ENCODE results near the gene TPRX2. TPM values are rescaled to one million over a fixed set of nuclear protein-coding genes. Genes with fewer than 3 reads are reported as not detected.

The TPRX2 gene
- total and polyA plus RNA-seq, 2 of the 8 experiments (the other 6 are each of a cell fraction or from before 2014, with no cell fraction given) = not detected

- H3K9me3 ChIP-seq (ENCODE audit: insufficient read depth in 2 of 2, low read depth in 1 of 2, low read length in 1 of 2) = no peaks in the 10 kb centered on the region
- H2AK5ac ChIP-seq (ENCODE audit: low read depth, low read length) = 0 out of 2 replicates have a peak within 1 kb of the TSS, but pooled peaks have one; percentile 53
- H3K27ac ChIP-seq (ENCODE audit: low read depth, low read length) = no peak within 1 kb of the TSS
- H3K79me2 ChIP-seq (ENCODE audit: control insufficient read depth in 1 of 2, insufficient read depth in 2 of 2, low read length in 2 of 2) = no peaks in the 10 kb centered on the region; a peak in 1 of 4 replicates
- H2BK120ac ChIP-seq (replicated peaks; ENCODE audit: low read depth, low read length) = no peak within 1 kb of the TSS
- H2BK20ac ChIP-seq (ENCODE audit: low read length) = 0 out of 2 replicates have a peak within 1 kb of the TSS, but pooled peaks have one; percentile 34
- FAIRE-seq (no peak), DNase-seq (ENCODE audit: low read depth in 1 of 2, low spot score in 2 of 2) (no peak)
- H3K4me3 ChIP-seq (ENCODE audit: extremely low read depth in 1 of 4, insufficient read depth in 2 of 4, low read depth in 3 of 4, low read length in 4 of 4) = no peak within 1 kb of the TSS
- H3K4me2 ChIP-seq (ENCODE audit: insufficient read depth in 1 of 2, low read depth in 2 of 2, low read length in 2 of 2) = no peak within 1 kb of the TSS
- no peaks in the 10 kb centered on the region for H3K79me1 ChIP-seq (ENCODE audit: low read depth, low read length)
- no peaks in the 10 kb centered on the region for H4K20me1 ChIP-seq (replicated peaks in 1 of 2; ENCODE audit: control insufficient read depth in 1 of 2, insufficient read depth in 2 of 2, low read length in 2 of 2)
- H3K4ac ChIP-seq (replicated peaks; ENCODE audit: insufficient read length, low read depth, low read length) = no peak within 1 kb of the TSS
- H4K8ac ChIP-seq (ENCODE audit: extremely low read depth, insufficient read depth, low read length) = peak within 1 kb of the TSS; percentile 59; the same call in 1 of the 2 replicates
- no peak within 1 kb of the TSS for H3K14ac ChIP-seq (ENCODE audit: insufficient read length)
- 0 out of 2 replicates have a peak within 1 kb of the TSS, but pooled peaks have one; percentile 99 for H2BK15ac ChIP-seq (ENCODE audit: low read length)
- H3K23ac ChIP-seq (ENCODE audit: insufficient read length) = no peak within 1 kb of the TSS
- H4K5ac ChIP-seq (ENCODE audit: insufficient read length, low read depth, low read length) = no peak within 1 kb of the TSS
- no peaks in the 10 kb centered on the region for H3K36me3 ChIP-seq (ENCODE audit: control insufficient read depth in 2 of 4, insufficient read depth in 4 of 4, low read length in 3 of 4)
- H3K9ac ChIP-seq (replicated peaks in 1 of 4; ENCODE audit: extremely low read depth in 1 of 4, low read depth in 3 of 4, low read length in 3 of 4) = no peak within 1 kb of the TSS; a peak in 1 of 7 replicates
- H4K91ac ChIP-seq (replicated peaks; ENCODE audit: insufficient read length, low read length) = no peak within 1 kb of the TSS
- 81% methylated on average over 14 of the region's 15 CpGs; no CpG with 5 or more reads in 1 of the 2 experiments for WGBS, 2 experiments (ENCODE audit: extremely low coverage in 1 of 2, insufficient coverage in 1 of 2, insufficient read length in 1 of 2, insufficient replicate concordance in 2 of 2, low coverage in 1 of 2, low lambda C conversion rate in 2 of 2, missing lambda C conversion rate in 1 of 2)
- POLR2A ChIA-PET (ENCODE audit: partially characterized antibody) = interaction anchor here (0.7 kb wide), 1 partner anchor 43 kb away, joined by 3 read pairs; no protein-coding TSS in a partner anchor
- peaks cover 0 to 19% (median 11%) of the 10 kb centered on the region in 4 experiments; a peak in 6 of 7 replicates for H3K4me1 ChIP-seq (replicated peaks in 1 of 4; ENCODE audit: control insufficient read depth in 3 of 4, insufficient read depth in 4 of 4, low read length in 3 of 4)
- peak within 1 kb of the TSS; percentile 60; the same call in 1 of the 2 replicates for H3K18ac ChIP-seq (ENCODE audit: extremely low read depth, low read length)
- no peaks in the 10 kb centered on the region for H3K27me3 ChIP-seq (replicated peaks in 1 of 4; ENCODE audit: control insufficient read depth in 3 of 4, extremely low read depth in 1 of 4, insufficient read depth in 3 of 4, low read length in 3 of 4)
- TF ChIP-seq ZNF274 (IDR thresholded peaks at IDR 0.05; ENCODE audit: borderline replicate concordance, extremely low read depth, low read length) (no peak), SIRT6 (IDR thresholded peaks at IDR 0.05; ENCODE audit: low read length) (no peak), TAF1 (IDR thresholded peaks at IDR 0.05; ENCODE audit: low read depth, low read length) (no peak), BACH1 (IDR thresholded peaks at IDR 0.05; ENCODE audit: low read length) (no peak), JUN (IDR thresholded peaks at IDR 0.05; ENCODE audit: low read depth, low read length) (no peak), EGR1 (IDR thresholded peaks at IDR 0.05; ENCODE audit: borderline replicate concordance, low read depth, low read length) (no peak), KDM1A (IDR thresholded peaks at IDR 0.05; ENCODE audit: borderline replicate concordance, low read length) (peak; percentile 95), HDAC2 (IDR thresholded peaks at IDR 0.05; ENCODE audit: borderline replicate concordance in 1 of 2, low read depth in 2 of 2, low read length in 2 of 2) (peak in 1 of 2 experiments; percentile 42; a peak in 1 of 4 replicates), USF2 (IDR thresholded peaks at IDR 0.05; ENCODE audit: low read length) (no peak)
- H2BK12ac ChIP-seq (ENCODE audit: low read depth, low read length) = 0 out of 2 replicates have a peak within 1 kb of the TSS, but pooled peaks have one; percentile 50
- no peak within 1 kb of the TSS for H3K56ac ChIP-seq (replicated peaks; ENCODE audit: insufficient read length, low read depth, low read length)
- H3K23me2 ChIP-seq (ENCODE audit: low read depth, low read length) = peaks cover 4% of the 10 kb centered on the region; the same call in 1 of the 2 replicates
- H2AFZ ChIP-seq (ENCODE audit: low read length) = no peak within 1 kb of the TSS
- CTCF ChIA-PET (ENCODE audit: partially characterized antibody) = interaction anchor here (0.8 to 2.0 kb wide), 3 partner anchors 28 to 47 kb away, joined by 3 to 5 read pairs (median 4); no protein-coding TSS in a partner anchor
- H2BK5ac ChIP-seq (ENCODE audit: low read depth, low read length) = no peak within 1 kb of the TSS
Measured at GRCh38 chr19:47821460-47822020, 37.5 kb upstream of the TPRX2 start, which contains the start of gene CRX. TSS of gene CRX (plus strand) at chr19:47821937. CDS start at chr19:47834444, 12,507 bp downstream.

Measured in H1 (cell line).